Smooth muscle cell (in vitro differentiated cells): ENCODE data around the gene AIDA. TPM values are rescaled to one million over a fixed set of nuclear protein-coding genes. Genes with fewer than 3 reads are reported as not detected.

Source experiments
- DNase-seq: peaks from one replicate; lab custom pipeline; 2025; ENCODE audit not compliant: unreplicated experiment; lab: John Stamatoyannopoulos, UW
- H2AFZ ChIP-seq: fragments of 200-600 bp; sonication (generic); 2 replicates; pipeline ENCODE4 v1.6.0; 2016; ENCODE audit warnings: antibody characterized with exemption, low read depth, mild to moderate bottlenecking
- H3F3A ChIP-seq: fragments of 200-600 bp; sonication (generic); 2 replicates; pipeline ENCODE4 v1.6.0; 2017; ENCODE audit warnings: antibody characterized with exemption, low read depth
- H3K27ac ChIP-seq: fragments of 200-600 bp; sonication (generic); 2 replicates; pipeline ENCODE4 v1.5.1; 2016; ENCODE audit warnings: low read depth, mild to moderate bottlenecking
- H3K27me3 ChIP-seq: fragments of 200-600 bp; sonication (generic); 2 replicates; pipeline ENCODE4 v1.6.1; 2016; ENCODE audit warnings: low read depth, mild to moderate bottlenecking
- H3K36me3 ChIP-seq: fragments of 200-600 bp; sonication (generic); 2 replicates; pipeline ENCODE4 v1.5.1; 2016; ENCODE audit warnings: low read depth
- H3K4me1 ChIP-seq: fragments of 200-600 bp; sonication (generic); 2 replicates; pipeline ENCODE4 v1.5.1; 2016; ENCODE audit warnings: low read depth
- H3K4me2 ChIP-seq: fragments of 200-600 bp; sonication (generic); 2 replicates; pipeline ENCODE4 v1.6.0; 2016; ENCODE audit warnings: mild to moderate bottlenecking
- H3K4me3 ChIP-seq: fragments of 200-600 bp; sonication (generic); 2 replicates; pipeline ENCODE4 v1.5.1; 2016; ENCODE audit warnings: mild to moderate bottlenecking
- H3K79me2 ChIP-seq: fragments of 200-600 bp; sonication (generic); 2 replicates; pipeline ENCODE4 v1.6.0; 2016; ENCODE audit warnings: low read depth, mild to moderate bottlenecking
- H3K9ac ChIP-seq: fragments of 200-600 bp; sonication (generic); 2 replicates; pipeline ENCODE4 v1.6.0; 2016; ENCODE audit warnings: low read depth
- H3K9me3 ChIP-seq: fragments of 200-600 bp; sonication (generic); replicated peaks from 2 replicates; pipeline ENCODE4 v1.5.1; 2016; ENCODE audit warnings: low read depth
- H4K20me1 ChIP-seq: fragments of 200-600 bp; sonication (generic); 2 replicates; pipeline ENCODE4 v1.6.0; 2016; ENCODE audit warnings: low read depth
- WGBS: methylation state at CpG from one replicate; pipeline ENCODE4 v1.1.7; 2016; ENCODE audit warnings: low lambda C conversion rate; 5-methylcytosine and 5-hydroxymethylcytosine counted together
- polyA plus RNA-seq: library from polyadenylated mRNA; unstranded; fragments of >200 nt; fragmentation: Nextera tagmentation; extraction: Ambion mirVana; gene quantifications from 2 replicates; pipeline ENCODE4 v1.2.1, GENCODE V29; 2016
- total RNA-seq: library from RNA; depleted of rRNA; stranded (reverse); fragments of >200 nt; gene quantifications from 2 replicates; pipeline ENCODE4 v1.2.3, GENCODE V29; 2014
- TF ChIP-seq, protein P1 (sequence below): fragments of 200-600 bp; sonication (generic); IDR thresholded peaks from 2 replicates; pipeline ENCODE4 v1.5.1; 2017; ENCODE audit warnings: borderline replicate concordance, mild to moderate bottlenecking, antibody characterized with exemption; ENCODE audit not compliant: insufficient read depth, poor library complexity, severe bottlenecking

The AIDA gene
- total and polyA plus RNA-seq, 2 experiments from 2014 or later: 40.6 to 50.9 TPM

DNA sequence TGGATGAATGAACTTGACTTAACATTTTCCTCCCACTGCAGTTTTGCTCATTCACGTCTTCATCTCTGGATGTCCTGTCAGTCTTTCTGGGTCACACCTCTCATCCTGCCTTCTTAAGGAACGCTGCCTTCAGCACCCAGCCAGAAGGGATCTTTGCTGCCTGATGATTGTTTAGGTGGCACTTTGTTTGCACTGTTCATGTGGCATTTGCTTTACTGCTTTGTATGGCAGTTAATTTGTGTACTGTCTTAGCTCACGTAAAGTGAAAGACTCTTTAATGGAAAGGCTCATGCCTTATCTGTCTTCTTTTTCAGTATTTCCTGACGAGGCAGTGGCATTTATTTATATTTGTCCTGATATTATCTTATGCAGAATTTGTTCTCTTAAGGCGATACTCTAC, 89.5 kb downstream of the AIDA start:
- peaks cover 4% of the 10 kb centered on the region for H3K36me3 ChIP-seq
- no peak overlapping the region for H3K9ac ChIP-seq
- H2AFZ ChIP-seq: no peak overlapping the region
- peaks cover 20% of the 10 kb centered on the region for H4K20me1 ChIP-seq
- H3K79me2 ChIP-seq: peaks cover 20% of the 10 kb centered on the region
- no peak overlapping the region for H3K4me3 ChIP-seq
- peaks cover 6% of the 10 kb centered on the region for H3K4me1 ChIP-seq
- H3K27me3 ChIP-seq: no peaks in the 10 kb centered on the region
- no peaks in the 10 kb centered on the region for H3F3A ChIP-seq
- H3K9me3 ChIP-seq: no peaks in the 10 kb centered on the region
- WGBS: 81% methylated on average over 5 of the region's 5 CpGs
- no peak overlapping the region for H3K27ac ChIP-seq
- no peak overlapping the region for H3K4me2 ChIP-seq
- no peak for DNase-seq
- TF ChIP-seq, protein P1, sequence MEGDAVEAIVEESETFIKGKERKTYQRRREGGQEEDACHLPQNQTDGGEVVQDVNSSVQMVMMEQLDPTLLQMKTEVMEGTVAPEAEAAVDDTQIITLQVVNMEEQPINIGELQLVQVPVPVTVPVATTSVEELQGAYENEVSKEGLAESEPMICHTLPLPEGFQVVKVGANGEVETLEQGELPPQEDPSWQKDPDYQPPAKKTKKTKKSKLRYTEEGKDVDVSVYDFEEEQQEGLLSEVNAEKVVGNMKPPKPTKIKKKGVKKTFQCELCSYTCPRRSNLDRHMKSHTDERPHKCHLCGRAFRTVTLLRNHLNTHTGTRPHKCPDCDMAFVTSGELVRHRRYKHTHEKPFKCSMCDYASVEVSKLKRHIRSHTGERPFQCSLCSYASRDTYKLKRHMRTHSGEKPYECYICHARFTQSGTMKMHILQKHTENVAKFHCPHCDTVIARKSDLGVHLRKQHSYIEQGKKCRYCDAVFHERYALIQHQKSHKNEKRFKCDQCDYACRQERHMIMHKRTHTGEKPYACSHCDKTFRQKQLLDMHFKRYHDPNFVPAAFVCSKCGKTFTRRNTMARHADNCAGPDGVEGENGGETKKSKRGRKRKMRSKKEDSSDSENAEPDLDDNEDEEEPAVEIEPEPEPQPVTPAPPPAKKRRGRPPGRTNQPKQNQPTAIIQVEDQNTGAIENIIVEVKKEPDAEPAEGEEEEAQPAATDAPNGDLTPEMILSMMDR: no peak

GRCh38 chr1:222620566-222620965, 91.7 kb downstream of the AIDA start:
- Histone ChIP-seq H3K27ac (no peak overlapping the region), H3K4me1 (peaks cover 9% of the 10 kb centered on the region), H3K27me3 (no peaks in the 10 kb centered on the region), H3K4me3 (no peak overlapping the region), H3K9ac (no peak overlapping the region), H3K9me3 (no peaks in the 10 kb centered on the region), H4K20me1 (peaks cover 20% of the 10 kb centered on the region), H3F3A (peaks cover 7% of the 10 kb centered on the region), H2AFZ (no peak overlapping the region), H3K36me3 (no peaks in the 10 kb centered on the region), H3K79me2 (peaks cover 20% of the 10 kb centered on the region), H3K4me2 (no peak overlapping the region)
- DNase-seq: no peak
- TF ChIP-seq, protein P1: no peak
- 86% methylated on average over 2 of the region's 2 CpGs for WGBS

- Histone ChIP-seq H3K27me3 (no peaks in the 10 kb centered on the region), H3K27ac (no peak overlapping the region), H3K4me1 (peaks cover 9% of the 10 kb centered on the region), H3K4me3 (peak overlapping the region; percentile 98), H4K20me1 (peaks cover 20% of the 10 kb centered on the region), H3K9me3 (no peaks in the 10 kb centered on the region), H3K79me2 (peaks cover 20% of the 10 kb centered on the region), H3K36me3 (no peaks in the 10 kb centered on the region), H3F3A (peaks cover 7% of the 10 kb centered on the region), H2AFZ (peak overlapping the region; percentile 53), H3K9ac (peak overlapping the region; percentile 87), H3K4me2 (peak overlapping the region; percentile 94)
- TF ChIP-seq, protein P1: no peak
- WGBS: 12% methylated on average over 20 of the region's 20 CpGs
- no peak for DNase-seq
These were observed 93.3 kb downstream of the AIDA start for GRCh38 chr1:222618880-222619596.

Other genes starting within 250 kb of the AIDA start
- 0.63 TPM in 1 of 2 replicates, not detected in the other for gene HHIPL2, start 164.4 kb downstream of the AIDA start, total RNA-seq
- 1.1 and 1.3 TPM in 2 replicates for gene HHIPL2, start 164.4 kb downstream of the AIDA start, polyA plus RNA-seq
- gene TAF1A, start 122.6 kb downstream of the AIDA start, total RNA-seq: 7.4 and 10.6 TPM in 2 replicates
- 5.1 and 6.2 TPM in 2 replicates for gene TAF1A, start 122.6 kb downstream of the AIDA start, polyA plus RNA-seq
- gene MIA3, start 94.4 kb downstream of the AIDA start, total RNA-seq: 64.0 and 71.2 TPM in 2 replicates
- gene MIA3, start 94.4 kb downstream of the AIDA start, polyA plus RNA-seq: 56.8 and 61.8 TPM in 2 replicates
- gene BROX, start 73 bp upstream of the AIDA start, total RNA-seq: 64.3 and 75.0 TPM in 2 replicates
- 13.3 and 15.9 TPM in 2 replicates for gene BROX, start 73 bp upstream of the AIDA start, polyA plus RNA-seq
- gene FAM177B, start 24.7 kb upstream of the AIDA start, total RNA-seq: not detected in 2 replicates
- gene FAM177B, start 24.7 kb upstream of the AIDA start, polyA plus RNA-seq: not detected in 2 replicates
- 8.4 and 10.4 TPM in 2 replicates for gene DISP1, start 102.5 kb upstream of the AIDA start, total RNA-seq
- gene DISP1, start 102.5 kb upstream of the AIDA start, polyA plus RNA-seq: 4.5 and 5.6 TPM in 2 replicates